ENCODE data around the gene FCN2.
"Not testable (repeated sequence)": the region's sequence is repeated elsewhere in the genome, so short reads cannot be mapped to it uniquely, and the experiment has no call there.

The FCN2 gene

GRCh38 chr9:134847752-134848432 is 32.7 kb upstream of the FCN2 start:
- no peak for DNase-seq

- no peak for DNase-seq
These were observed 32.1 kb upstream of the FCN2 start for GRCh38 chr9:134848504-134848903.

GRCh38 chr9:134850611-134851010 is 30.0 kb upstream of the FCN2 start:
- no peak for DNase-seq

GRCh38 chr9:134851020-134851419 is 29.6 kb upstream of the FCN2 start:
- DNase-seq, result no peak

- DNase-seq, result no peak
These were observed 27.5 kb upstream of the FCN2 start for GRCh38 chr9:134852906-134853654.

- DNase-seq, result no peak
These were observed 26.7 kb upstream of the FCN2 start for GRCh38 chr9:134853893-134854292.

- DNase-seq, result no peak
These were observed 26.0 kb upstream of the FCN2 start for GRCh38 chr9:134854541-134854981.

- DNase-seq, result no peak
These were observed 25.2 kb upstream of the FCN2 start for GRCh38 chr9:134855231-134855899.

- DNase-seq, result no peak
These were observed 24.7 kb upstream of the FCN2 start for GRCh38 chr9:134855900-134856377.

GRCh38 chr9:134857451-134857850 is 23.2 kb upstream of the FCN2 start:
- not testable (repeated sequence) for DNase-seq

GRCh38 chr9:134858051-134858841 is 22.4 kb upstream of the FCN2 start:
- DNase-seq, result peak; percentile 21

- DNase-seq, result no peak
These were observed 20.1 kb upstream of the FCN2 start for GRCh38 chr9:134860510-134860909.

GRCh38 chr9:134861595-134862334 is 18.8 kb upstream of the FCN2 start:
- DNase-seq, result no peak

GRCh38 chr9:134863306-134863902 is 17.2 kb upstream of the FCN2 start:
- no peak for DNase-seq

- DNase-seq, result no peak
These were observed 16.4 kb upstream of the FCN2 start for GRCh38 chr9:134863941-134864820.

GRCh38 chr9:134864821-134865190 is 15.8 kb upstream of the FCN2 start:
- no peak for DNase-seq

- no peak for DNase-seq
These were observed 12.5 kb upstream of the FCN2 start for GRCh38 chr9:134867917-134868750.

- DNase-seq, result no peak
These were observed 11.7 kb upstream of the FCN2 start for GRCh38 chr9:134868751-134869553.
